Spleen (tissue), 7 donors: ENCODE measurements around the gene AKT1.

Experiments used
- POLR2A ChIP-seq, 3 donors: fragments of 450-650 bp; IDR thresholded peaks; one replicate each; pipeline ENCODE4 v1.5.1; 2017; ENCODE audit warnings: antibody characterized with exemption in 3 of 3, mild to moderate bottlenecking in 1 of 3
- POLR2AphosphoS5 ChIP-seq, 3 donors: sonication (generic); formaldehyde crosslinking; IDR thresholded peaks; one replicate each; pipeline ENCODE4 v1.5.1; 2017; ENCODE audit warnings: antibody characterized with exemption in 3 of 3
- TF ChIP-seq, protein P1 (sequence below), 11 experiments: fragments of 200-600 bp in 7 of 11; fragments of 450-650 bp in 4 of 11; sonication (generic) in 4 of 11; IDR thresholded peaks in 8 of 11; conservative IDR thresholded peaks in 3 of 11; 1 replicate in 7 of 11; 2 replicates in 4 of 11; pipeline versions ENCODE4 v1.4.0 to v1.8.0; 2016 to 2021; ENCODE audit warnings: antibody characterized with exemption in 11 of 11, inconsistent platforms in 4 of 11, mild to moderate bottlenecking in 1 of 11
- donor health status: DM: no; HTN: no; CAD: no; lungs with moderate emphysema.
- donor health status: DM: no; HTN: no; CAD: no.
- donor health status: DM: no; HTN: no; CAD: no.

- TF ChIP-seq POLR2A (IDR thresholded peaks at IDR 0.05) (no peak), POLR2AphosphoS5 (IDR thresholded peaks at IDR 0.05) (no peak)
- TF ChIP-seq, protein P1, sequence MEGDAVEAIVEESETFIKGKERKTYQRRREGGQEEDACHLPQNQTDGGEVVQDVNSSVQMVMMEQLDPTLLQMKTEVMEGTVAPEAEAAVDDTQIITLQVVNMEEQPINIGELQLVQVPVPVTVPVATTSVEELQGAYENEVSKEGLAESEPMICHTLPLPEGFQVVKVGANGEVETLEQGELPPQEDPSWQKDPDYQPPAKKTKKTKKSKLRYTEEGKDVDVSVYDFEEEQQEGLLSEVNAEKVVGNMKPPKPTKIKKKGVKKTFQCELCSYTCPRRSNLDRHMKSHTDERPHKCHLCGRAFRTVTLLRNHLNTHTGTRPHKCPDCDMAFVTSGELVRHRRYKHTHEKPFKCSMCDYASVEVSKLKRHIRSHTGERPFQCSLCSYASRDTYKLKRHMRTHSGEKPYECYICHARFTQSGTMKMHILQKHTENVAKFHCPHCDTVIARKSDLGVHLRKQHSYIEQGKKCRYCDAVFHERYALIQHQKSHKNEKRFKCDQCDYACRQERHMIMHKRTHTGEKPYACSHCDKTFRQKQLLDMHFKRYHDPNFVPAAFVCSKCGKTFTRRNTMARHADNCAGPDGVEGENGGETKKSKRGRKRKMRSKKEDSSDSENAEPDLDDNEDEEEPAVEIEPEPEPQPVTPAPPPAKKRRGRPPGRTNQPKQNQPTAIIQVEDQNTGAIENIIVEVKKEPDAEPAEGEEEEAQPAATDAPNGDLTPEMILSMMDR (IDR thresholded peaks at IDR 0.05 in 8 of 11, conservative IDR thresholded peaks at IDR 0.05 in 3 of 11) = no peak
These were observed 30.0 kb downstream of the AKT1 start for GRCh38 chr14:104765517-104765916.
